AG04450 (cell line): ENCODE results near the gene FOXP2. TPM values are rescaled to one million over a fixed set of nuclear protein-coding genes. Genes with fewer than 3 reads are reported as not detected.

Experiments
- CTCF ChIA-PET: fragments of 300-600, 350-600 bp; formaldehyde crosslinking; extraction: SDS; loops from one replicate; lab custom pipeline; 2022; ENCODE audit warnings: antibody characterized with exemption, inconsistent platforms; lab: Charles Lee
- POLR2A ChIA-PET: fragments of 350-600 bp; formaldehyde crosslinking; extraction: SDS; loops from one replicate; lab custom pipeline; 2021; ENCODE audit warnings: antibody characterized with exemption, inconsistent platforms; lab: Yijun Ruan, JAX
- DNase-seq: peaks from one replicate; pipeline ENCODE4 v3.0.0-alpha.2; 2011; ENCODE audit warnings: low read depth, low spot score
- H3K27ac ChIP-seq: one replicate; pipeline ENCODE4 v1.5.1; 2012; ENCODE audit warnings: low read depth, low read length, control low read depth
- H3K27me3 ChIP-seq: one replicate; pipeline ENCODE4 v1.6.0; 2012; ENCODE audit warnings: low read length; ENCODE audit not compliant: control insufficient read depth, insufficient read depth
- H3K4me3 ChIP-seq: 2 replicates; pipeline ENCODE4 v1.5.1; 2011; ENCODE audit warnings: mild to moderate bottlenecking, low read depth, low read length, control low read depth
- H3K9me3 ChIP-seq: 2 replicates; pipeline ENCODE4 v1.5.1; 2012; ENCODE audit warnings: low read length; ENCODE audit not compliant: control insufficient read depth, insufficient read depth
- polyA plus RNA-seq: library from polyadenylated mRNA; depleted of rRNA; stranded (reverse); fragments of >200 nt; gene quantifications from 2 replicates; pipeline ENCODE4 v1.2.3, GENCODE V29; 2011
- TF ChIP-seq, protein P1 (sequence below): IDR thresholded peaks from 2 replicates; pipeline ENCODE4 v1.5.1; 2011; ENCODE audit warnings: low read depth, low read length, control low read depth, inconsistent platforms

Gene FOXP2
- polyA plus RNA-seq, 1 experiment = 2.8 TPM

DNA sequence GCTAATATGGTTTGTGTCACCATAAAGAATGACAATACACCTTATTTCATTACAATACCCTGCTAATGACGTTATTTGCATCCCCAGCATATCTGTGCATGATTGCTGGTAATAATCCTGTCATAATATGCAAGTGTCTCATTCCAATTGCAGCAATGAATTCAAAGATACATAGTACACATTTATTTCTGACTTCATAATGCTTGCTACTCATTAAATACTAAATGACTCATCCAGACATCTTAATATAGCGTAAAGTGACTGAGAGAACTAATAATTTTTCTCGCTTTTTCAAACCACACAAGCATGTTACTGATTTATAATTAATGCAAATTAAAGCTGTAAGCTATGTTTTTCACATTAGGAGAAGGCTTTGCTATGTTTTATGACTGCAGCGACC is 272.6 kb downstream of the FOXP2 start:
- CTCF ChIA-PET = no interaction called here
- no peak for DNase-seq

DNA sequence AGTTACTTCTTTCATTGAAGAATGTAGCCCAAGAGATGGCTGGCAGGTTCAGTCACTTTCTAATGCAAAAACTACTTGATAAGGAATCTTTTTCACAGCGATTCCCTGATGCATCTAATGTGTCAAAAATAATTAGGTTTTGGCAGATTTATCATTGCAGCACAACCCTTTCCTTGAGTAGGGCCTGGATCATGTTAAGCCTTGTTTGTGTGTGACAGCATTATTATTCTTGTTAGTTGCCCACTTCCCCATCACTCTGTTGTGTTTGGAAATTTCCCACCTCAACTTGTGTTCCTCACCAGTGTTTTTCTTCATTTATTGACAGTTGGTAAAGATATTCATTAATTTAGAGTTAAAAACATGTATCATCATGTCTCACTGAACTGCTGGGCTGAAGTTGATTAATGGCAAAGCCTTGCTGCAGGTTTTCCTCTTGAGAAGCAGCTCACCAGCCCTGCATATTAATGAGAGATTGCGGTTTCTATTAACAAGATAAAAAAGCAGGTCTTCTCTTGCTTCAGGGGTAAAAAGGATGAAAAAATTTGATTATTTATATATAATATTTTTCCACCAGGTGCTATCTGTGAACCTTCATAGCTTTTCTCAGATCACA is 273.9 kb downstream of the FOXP2 start:
- no peak for DNase-seq
- Histone ChIP-seq H3K27ac (no peak overlapping the region), H3K27me3 (no peaks in the 10 kb centered on the region), H3K9me3 (no peaks in the 10 kb centered on the region), H3K4me3 (no peak overlapping the region)
- TF ChIP-seq, protein P1, sequence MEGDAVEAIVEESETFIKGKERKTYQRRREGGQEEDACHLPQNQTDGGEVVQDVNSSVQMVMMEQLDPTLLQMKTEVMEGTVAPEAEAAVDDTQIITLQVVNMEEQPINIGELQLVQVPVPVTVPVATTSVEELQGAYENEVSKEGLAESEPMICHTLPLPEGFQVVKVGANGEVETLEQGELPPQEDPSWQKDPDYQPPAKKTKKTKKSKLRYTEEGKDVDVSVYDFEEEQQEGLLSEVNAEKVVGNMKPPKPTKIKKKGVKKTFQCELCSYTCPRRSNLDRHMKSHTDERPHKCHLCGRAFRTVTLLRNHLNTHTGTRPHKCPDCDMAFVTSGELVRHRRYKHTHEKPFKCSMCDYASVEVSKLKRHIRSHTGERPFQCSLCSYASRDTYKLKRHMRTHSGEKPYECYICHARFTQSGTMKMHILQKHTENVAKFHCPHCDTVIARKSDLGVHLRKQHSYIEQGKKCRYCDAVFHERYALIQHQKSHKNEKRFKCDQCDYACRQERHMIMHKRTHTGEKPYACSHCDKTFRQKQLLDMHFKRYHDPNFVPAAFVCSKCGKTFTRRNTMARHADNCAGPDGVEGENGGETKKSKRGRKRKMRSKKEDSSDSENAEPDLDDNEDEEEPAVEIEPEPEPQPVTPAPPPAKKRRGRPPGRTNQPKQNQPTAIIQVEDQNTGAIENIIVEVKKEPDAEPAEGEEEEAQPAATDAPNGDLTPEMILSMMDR = no peak
- CTCF ChIA-PET = no interaction called here
- POLR2A ChIA-PET = no interaction called here

More for the DNA sequence above, 272.6 kb downstream of the FOXP2 start:
- no peak overlapping the region for H3K27ac ChIP-seq
- no peak overlapping the region for H3K4me3 ChIP-seq
- TF ChIP-seq, protein P1 = no peak
- no peaks in the 10 kb centered on the region for H3K27me3 ChIP-seq
- no peaks in the 10 kb centered on the region for H3K9me3 ChIP-seq
- POLR2A ChIA-PET = no interaction called here

GRCh38 chr7:114689406-114689805 is 274.8 kb downstream of the FOXP2 start:
- no peaks in the 10 kb centered on the region for H3K9me3 ChIP-seq
- TF ChIP-seq, protein P1 = no peak
- H3K27me3 ChIP-seq = no peaks in the 10 kb centered on the region
- CTCF ChIA-PET = no interaction called here
- no peak overlapping the region for H3K27ac ChIP-seq
- H3K4me3 ChIP-seq = no peak overlapping the region
- DNase-seq = no peak
- POLR2A ChIA-PET = no interaction called here

DNA sequence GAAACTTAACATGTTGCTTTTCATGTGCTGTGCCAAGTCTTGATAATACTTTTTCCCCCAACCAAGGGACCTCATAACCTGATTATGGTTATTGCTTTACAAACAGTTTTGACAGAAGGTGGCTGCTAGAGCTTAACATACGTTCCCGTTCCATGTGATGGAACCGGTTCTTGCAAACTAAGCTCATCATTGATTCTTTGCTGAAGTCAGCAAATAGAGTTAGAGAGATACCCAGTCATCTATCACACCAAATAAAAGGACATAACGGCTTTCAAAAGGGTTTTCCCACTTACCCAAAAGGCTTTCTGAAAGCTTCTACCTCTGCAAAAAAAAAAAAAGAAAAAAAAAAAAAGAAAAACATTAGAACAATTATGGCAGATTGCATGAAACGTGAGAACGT is 277.0 kb downstream of the FOXP2 start:
- CTCF ChIA-PET = interaction anchor here (0.7 kb wide), 1 partner anchor 63 kb away, joined by 3 read pairs; no protein-coding TSS in a partner anchor
- Histone ChIP-seq H3K27ac (no peak overlapping the region), H3K4me3 (no peak overlapping the region), H3K9me3 (no peaks in the 10 kb centered on the region), H3K27me3 (no peaks in the 10 kb centered on the region)
- no peak for DNase-seq
- POLR2A ChIA-PET = no interaction called here
- TF ChIP-seq, protein P1 = no peak

- ChIA-PET POLR2A (no interaction called here), CTCF (interaction anchor here (0.6 kb wide), 1 partner anchor 516 kb away, joined by 3 read pairs; no protein-coding TSS in a partner anchor)
- no peak overlapping the region for H3K4me3 ChIP-seq
- H3K9me3 ChIP-seq = no peaks in the 10 kb centered on the region
- no peak for DNase-seq
- TF ChIP-seq, protein P1 = no peak
- H3K27me3 ChIP-seq = no peaks in the 10 kb centered on the region
- no peak overlapping the region for H3K27ac ChIP-seq
Observed at GRCh38 chr7:114695182-114695581, 280.6 kb downstream of the FOXP2 start.
